Lung (tissue), 12 donors: ENCODE results near the gene SRSF5. TPM values are rescaled to one million over a fixed set of nuclear protein-coding genes. Genes with fewer than 3 reads are reported as not detected.

ENCODE experiments used
- ATAC-seq: fragments of 200-7000 bp; cut with Tn5 transposase; one replicate; pipeline ENCODE4 v1.9.1; 2020; ENCODE audit warnings: moderate number of reproducible peaks; ENCODE audit not compliant: insufficient read depth, low FRiP score
- DNase-seq, 3 donors: peaks; one replicate each; pipeline ENCODE4 v3.0.0-alpha.2; 2013 to 2017
- H3K27ac ChIP-seq, 2 donors: one replicate each; pipeline ENCODE4 v1.5.1; 2013; ENCODE audit warnings: mild to moderate bottlenecking in 2 of 2, moderate library complexity in 2 of 2, control low read depth in 1 of 2, inconsistent platforms in 1 of 2, low read depth in 1 of 2, low read length in 1 of 2
- H3K27me3 ChIP-seq, 3 donors: one replicate each; pipeline ENCODE4 v1.5.1; 2013; ENCODE audit warnings: low read length in 2 of 3; ENCODE audit not compliant: control insufficient read depth in 3 of 3, insufficient read depth in 3 of 3
- H3K36me3 ChIP-seq, 4 donors: one replicate each; pipeline ENCODE4 v1.5.1; 2013; ENCODE audit warnings: low read length in 4 of 4, mild to moderate bottlenecking in 1 of 4, moderate library complexity in 1 of 4; ENCODE audit not compliant: control insufficient read depth in 4 of 4, insufficient read depth in 4 of 4
- H3K4me1 ChIP-seq, 5 donors: one replicate each; pipeline ENCODE4 v1.5.1; 2013; ENCODE audit warnings: low read length in 5 of 5, mild to moderate bottlenecking in 2 of 5, moderate library complexity in 1 of 5; ENCODE audit not compliant: control insufficient read depth in 5 of 5, insufficient read depth in 5 of 5
- H3K4me3 ChIP-seq: one replicate; pipeline ENCODE4 v1.5.1; 2013; ENCODE audit warnings: mild to moderate bottlenecking, control low read depth, moderate library complexity
- H3K9ac ChIP-seq, 2 donors: one replicate each; pipeline ENCODE4 v1.5.1; 2013; ENCODE audit warnings: low read length in 2 of 2, control low read depth in 1 of 2; ENCODE audit not compliant: insufficient read depth in 1 of 2
- H3K9me3 ChIP-seq, 4 donors: one replicate each; pipeline ENCODE4 v1.5.1; 2013; ENCODE audit warnings: low read length in 3 of 4, mild to moderate bottlenecking in 1 of 4, moderate library complexity in 1 of 4; ENCODE audit not compliant: control insufficient read depth in 4 of 4, insufficient read depth in 3 of 4
- CTCF ChIP-seq: IDR thresholded peaks from 2 replicates; pipeline ENCODE4 v1.5.1; 2012; ENCODE audit warnings: mild to moderate bottlenecking; ENCODE audit errors: control extremely low read depth, extremely low read depth
- WGBS, 2 donors: extraction: QIAGEN DNeasy Blood & Tissue Kit; methylation state at CpG; one replicate each; pipeline ENCODE4 v1.1.7; 2013; 5-methylcytosine and 5-hydroxymethylcytosine counted together
- polyA plus RNA-seq, 2 donors: library from polyadenylated mRNA; stranded (reverse); fragments of 200-250 nt; gene quantifications; one replicate each; pipeline ENCODE4 v1.2.1, GENCODE V29; 2013
- total RNA-seq, 2 donors: library from RNA; depleted of rRNA in 1 of 2; stranded (reverse); fragments of >200 nt in 1 of 2; gene quantifications; one replicate each; pipeline ENCODE4 v1.2.1, GENCODE V29; 2014 to 2021
- donor health status: control.
- donor health status: control.
- donor health status: Bipolar disorder and iron deficiency.
- donor health status: healthy.
- donor health status: DM: yes; HTN: yes; CAD: no.

The SRSF5 gene
- total and polyA plus RNA-seq, 4 donors = 224 to 419 (median 286) TPM

DNA sequence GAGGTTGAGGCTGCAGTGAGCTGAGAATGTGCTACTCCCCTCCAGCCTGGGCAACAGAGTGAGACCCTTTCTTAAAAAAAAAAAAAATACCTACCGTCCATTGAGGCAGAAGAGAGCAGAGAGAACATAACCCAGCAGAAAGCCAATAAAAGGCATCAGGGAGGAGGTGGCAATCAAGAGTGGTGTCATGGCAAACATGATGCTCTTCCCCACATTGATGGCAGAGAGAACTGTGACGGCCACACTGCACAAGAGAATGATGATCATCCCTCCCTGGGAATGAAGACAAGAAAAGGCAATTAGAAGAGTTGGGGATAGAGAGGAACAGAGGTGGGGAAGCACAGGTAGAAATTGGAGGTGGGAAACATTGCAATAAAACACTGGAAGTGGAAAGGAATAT is 12.1 kb downstream of the SRSF5 start:
- H3K9ac ChIP-seq = no peak overlapping the region
- H3K27ac ChIP-seq = no peak overlapping the region
- 92 to 98% methylated on average over 2 of the region's 2 CpGs for WGBS, 2 donors
- no peak overlapping the region for H3K4me3 ChIP-seq
- DNase-seq (no peak), ATAC-seq (no peak)
- H3K4me1 ChIP-seq = peaks cover 0 to 11% (median 0%) of the 10 kb centered on the region in 5 donors
- TF ChIP-seq CTCF = no peak
- peaks cover 20 to 34% (median 22%) of the 10 kb centered on the region in 4 donors for H3K36me3 ChIP-seq
- H3K27me3 ChIP-seq = no peaks in the 10 kb centered on the region
- H3K9me3 ChIP-seq = no peaks in the 10 kb centered on the region

- H3K27me3 ChIP-seq = no peaks in the 10 kb centered on the region
- H3K4me1 ChIP-seq = peaks cover 0 to 11% (median 0%) of the 10 kb centered on the region in 5 donors
- no peak for ATAC-seq
- no peaks in the 10 kb centered on the region for H3K9me3 ChIP-seq
- H3K9ac ChIP-seq = no peak overlapping the region
- no peak overlapping the region for H3K27ac ChIP-seq
- WGBS, 2 donors = 96 to 97% methylated on average over 1 of the region's 1 CpG
- H3K36me3 ChIP-seq = peaks cover 12 to 25% (median 20%) of the 10 kb centered on the region in 4 donors
- no peak overlapping the region for H3K4me3 ChIP-seq
- DNase-seq = no peak
- TF ChIP-seq CTCF = no peak
Observed at GRCh38 chr14:69780092-69780491, 13.2 kb downstream of the SRSF5 start.

DNA sequence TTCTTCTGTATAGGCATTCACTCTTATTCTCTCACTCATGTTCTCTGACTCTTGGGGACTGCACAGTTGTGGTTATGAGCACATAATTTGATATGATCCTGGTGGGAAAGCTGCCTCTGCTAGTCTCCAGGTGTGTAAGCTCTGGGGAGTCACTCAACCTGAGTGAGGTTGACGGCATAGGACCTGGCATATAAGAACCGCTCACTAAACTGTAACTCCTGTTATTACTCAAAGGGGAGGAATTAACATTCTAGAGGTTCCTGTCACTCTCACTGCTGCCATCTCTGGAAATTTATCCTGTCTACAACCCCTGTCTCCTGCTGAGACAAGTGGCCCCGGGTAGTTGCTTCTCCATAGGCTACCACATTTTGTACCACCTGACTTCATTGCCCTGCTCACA is 14.0 kb downstream of the SRSF5 start:
- TF ChIP-seq CTCF = no peak
- DNase-seq (no peak), ATAC-seq (no peak)
- Histone ChIP-seq H3K36me3 (peaks cover 5 to 25% (median 19%) of the 10 kb centered on the region in 4 donors), H3K4me1 (peaks cover 0 to 7% (median 0%) of the 10 kb centered on the region in 5 donors), H3K9ac (no peak overlapping the region), H3K27ac (no peak overlapping the region), H3K4me3 (no peak overlapping the region), H3K27me3 (no peaks in the 10 kb centered on the region), H3K9me3 (no peaks in the 10 kb centered on the region)
- 91 to 95% methylated on average over 3 of the region's 3 CpGs for WGBS, 2 donors

DNA sequence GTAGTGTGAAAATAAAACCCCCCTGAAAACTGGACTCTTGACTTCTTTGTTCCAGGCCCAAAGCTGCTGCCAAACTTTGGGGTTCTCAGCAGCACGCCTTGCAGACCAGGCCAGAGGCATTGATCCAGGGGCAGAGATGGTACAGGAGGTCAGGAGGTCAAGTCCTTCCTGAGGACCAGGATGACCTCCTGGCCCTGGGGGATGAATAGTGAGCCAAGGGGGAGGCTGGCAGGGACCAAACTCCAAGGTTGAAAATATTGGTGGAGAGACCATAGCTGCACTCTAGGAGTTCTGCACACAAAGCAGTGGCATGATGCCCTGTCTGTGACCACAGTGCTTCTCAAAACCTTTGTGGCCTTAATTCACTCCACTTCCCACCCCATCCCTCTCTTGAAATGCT is 18.0 kb downstream of the SRSF5 start:
- 96 to 100% methylated on average over 1 of the region's 1 CpG for WGBS, 2 donors
- DNase-seq = no peak
- Histone ChIP-seq H3K4me1 (no peaks in the 10 kb centered on the region), H3K9ac (no peak overlapping the region), H3K4me3 (no peak overlapping the region), H3K27ac (no peak overlapping the region), H3K9me3 (peaks cover 0 to 2% (median 0%) of the 10 kb centered on the region in 4 donors), H3K36me3 (peaks cover 0 to 6% (median 4%) of the 10 kb centered on the region in 4 donors), H3K27me3 (no peaks in the 10 kb centered on the region)
- ATAC-seq = no peak
- TF ChIP-seq CTCF = no peak
